OCI-LY1 (cell line): Measurements from ENCODE around the gene GATA6.

ENCODE experiments used
- EZH2 ChIP-seq: fragments of 200-600 bp; sonication (generic), shearing (Covaris generic); IDR thresholded peaks from 2 replicates; pipeline ENCODE4 v1.8.0; 2017; ENCODE audit warnings: borderline replicate concordance, mixed run types, mild to moderate bottlenecking, antibody characterized with exemption, low read length, moderate library complexity, mixed read lengths
- TF ChIP-seq, protein P1 (sequence below): fragments of 200-600 bp; sonication (generic), shearing (Covaris generic); IDR thresholded peaks from 2 replicates; pipeline ENCODE4 v1.5.1; 2017; ENCODE audit warnings: mild to moderate bottlenecking, antibody characterized with exemption, low read length, moderate library complexity, mixed read lengths

DNA sequence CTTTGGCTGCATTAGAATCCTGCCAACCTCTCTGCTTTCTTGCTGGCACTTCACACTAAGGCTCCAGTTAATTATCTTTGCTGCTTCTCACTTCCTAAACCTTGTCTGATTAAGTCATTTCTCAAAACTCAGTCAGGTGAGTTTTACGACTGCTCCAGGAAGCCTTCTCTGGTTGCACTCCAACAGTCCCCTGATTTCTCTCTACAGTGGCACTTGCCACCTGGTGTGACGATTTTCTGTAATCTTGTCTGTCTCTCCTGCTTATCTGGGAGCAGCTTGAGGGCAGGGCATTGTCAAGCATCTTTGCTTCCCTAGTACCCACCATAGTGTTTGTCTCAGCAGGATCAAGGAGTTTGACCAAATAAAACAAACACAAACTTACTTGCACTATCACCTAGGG, 10.4 kb upstream of the GATA6 start:
- TF ChIP-seq, protein P1, sequence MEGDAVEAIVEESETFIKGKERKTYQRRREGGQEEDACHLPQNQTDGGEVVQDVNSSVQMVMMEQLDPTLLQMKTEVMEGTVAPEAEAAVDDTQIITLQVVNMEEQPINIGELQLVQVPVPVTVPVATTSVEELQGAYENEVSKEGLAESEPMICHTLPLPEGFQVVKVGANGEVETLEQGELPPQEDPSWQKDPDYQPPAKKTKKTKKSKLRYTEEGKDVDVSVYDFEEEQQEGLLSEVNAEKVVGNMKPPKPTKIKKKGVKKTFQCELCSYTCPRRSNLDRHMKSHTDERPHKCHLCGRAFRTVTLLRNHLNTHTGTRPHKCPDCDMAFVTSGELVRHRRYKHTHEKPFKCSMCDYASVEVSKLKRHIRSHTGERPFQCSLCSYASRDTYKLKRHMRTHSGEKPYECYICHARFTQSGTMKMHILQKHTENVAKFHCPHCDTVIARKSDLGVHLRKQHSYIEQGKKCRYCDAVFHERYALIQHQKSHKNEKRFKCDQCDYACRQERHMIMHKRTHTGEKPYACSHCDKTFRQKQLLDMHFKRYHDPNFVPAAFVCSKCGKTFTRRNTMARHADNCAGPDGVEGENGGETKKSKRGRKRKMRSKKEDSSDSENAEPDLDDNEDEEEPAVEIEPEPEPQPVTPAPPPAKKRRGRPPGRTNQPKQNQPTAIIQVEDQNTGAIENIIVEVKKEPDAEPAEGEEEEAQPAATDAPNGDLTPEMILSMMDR, result no peak
- no peak for TF ChIP-seq EZH2
